Activated T-helper 2 cell treated with anti-CD3 and anti-CD28 coated beads, Interferon-gamma antibody, Interleukin-2, Interleukin-4, amounts not matched to agents 10 μg/mL and 5 μg/mL and 100 μg/mL, durations not matched to agents 14 hours and 24 hours and 36 hours (primary cell): Measurements from ENCODE around the gene CYP4F22. TPM values are rescaled to one million over a fixed set of nuclear protein-coding genes. Genes with fewer than 3 reads are reported as not detected.
A peak's percentile ranks its signal among the peaks of the same experiment; 100 is the strongest.
"Not testable (repeated sequence)": the region's sequence is repeated elsewhere in the genome, so short reads cannot be mapped to it uniquely, and the experiment has no call there.

Experiments used
- DNase-seq: peaks from one replicate; pipeline ENCODE4 v3.0.0; 2021; ENCODE audit warnings: low spot score
- H3K27ac Mint-ChIP-seq: one replicate; pipeline ENCODE4 v1.8.0; 2021; ENCODE audit warnings: mixed read lengths
- H3K27me3 Mint-ChIP-seq: one replicate; pipeline ENCODE4 v1.8.0; 2021; ENCODE audit warnings: low read depth, mixed read lengths
- H3K36me3 Mint-ChIP-seq: one replicate; pipeline ENCODE4 v1.8.0; 2021; ENCODE audit warnings: low read depth, mixed read lengths
- H3K4me1 Mint-ChIP-seq: one replicate; pipeline ENCODE4 v1.8.0; 2021; ENCODE audit warnings: low read depth, mixed read lengths
- H3K4me3 Mint-ChIP-seq: one replicate; pipeline ENCODE4 v1.8.0; 2021; ENCODE audit warnings: low read depth, mild to moderate bottlenecking, moderate library complexity, mixed read lengths
- H3K9me3 Mint-ChIP-seq: one replicate; pipeline ENCODE4 v1.8.0; 2021; ENCODE audit warnings: mixed read lengths
- intact Hi-C: fragments of 100-400 bp; cut with micrococcal nuclease; formaldehyde crosslinking; loops from one replicate; pipeline ENCODE4 v1.15.1; 2023
- total RNA-seq: library from RNA; stranded (reverse); gene quantifications from 2 replicates; pipeline ENCODE4 v1.2.3, GENCODE V29; 2022

The CYP4F22 gene
- total RNA-seq, 1 donor from 2014 or later, result 0.14 TPM

GRCh38 chr19:15502264-15502663, 6.1 kb upstream of the CYP4F22 start:
- Mint-ChIP-seq H3K36me3 (no peaks in the 10 kb centered on the region), H3K4me3 (no peak overlapping the region), H3K27ac (no peak overlapping the region), H3K27me3 (peaks cover 24% of the 10 kb centered on the region), H3K9me3 (no peaks in the 10 kb centered on the region), H3K4me1 (peaks cover 11% of the 10 kb centered on the region)
- DNase-seq, result no peak
- intact Hi-C loops, result no loop called here

DNA sequence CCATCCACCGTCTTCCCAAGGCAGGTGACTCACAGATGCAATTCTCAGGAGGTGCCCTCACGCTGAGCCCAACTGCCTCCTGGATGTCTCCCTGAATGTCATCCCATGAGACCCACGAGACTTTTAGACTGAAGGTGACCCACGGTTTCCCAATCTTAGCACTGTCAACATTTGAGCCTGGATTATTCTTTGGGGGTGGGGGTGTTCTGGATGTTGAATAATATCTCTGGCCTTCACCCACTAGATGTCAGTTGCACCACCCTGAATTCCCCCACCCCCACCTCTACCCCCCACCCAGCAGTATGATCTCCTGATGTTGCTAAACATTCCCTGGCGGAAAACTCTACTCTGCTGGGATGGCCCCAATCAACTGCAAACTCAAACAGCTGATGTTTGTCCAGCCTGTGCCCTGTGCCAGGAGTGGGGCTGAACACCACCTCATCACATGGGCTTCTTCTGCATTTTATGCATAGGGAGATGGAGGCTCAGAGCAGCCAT, 2.2 kb upstream of the CYP4F22 start:
- Mint-ChIP-seq H3K4me1 (peaks cover 13% of the 10 kb centered on the region), H3K36me3 (no peaks in the 10 kb centered on the region)

GRCh38 chr19:15507068-15508034, 974 bp upstream of the CYP4F22 start:
- Mint-ChIP-seq H3K4me3 (peak overlapping the region; percentile 30), H3K9me3 (no peaks in the 10 kb centered on the region), H3K4me1 (peaks cover 13% of the 10 kb centered on the region), H3K27me3 (peaks cover 37% of the 10 kb centered on the region), H3K36me3 (no peaks in the 10 kb centered on the region), H3K27ac (no peak overlapping the region)
- no peak for DNase-seq
- intact Hi-C loops, result no loop called here

More for the DNA sequence above, 2.2 kb upstream of the CYP4F22 start:
- DNase-seq, result no peak
- intact Hi-C loops, result no loop called here
- Mint-ChIP-seq H3K27ac (no peak overlapping the region), H3K9me3 (no peaks in the 10 kb centered on the region), H3K4me3 (no peak overlapping the region), H3K27me3 (peaks cover 41% of the 10 kb centered on the region)

- Mint-ChIP-seq H3K4me3 (no peak overlapping the region), H3K36me3 (peaks cover 10% of the 10 kb centered on the region), H3K27ac (no peak overlapping the region), H3K4me1 (peaks cover 22% of the 10 kb centered on the region), H3K9me3 (peaks cover 8% of the 10 kb centered on the region), H3K27me3 (peaks cover 30% of the 10 kb centered on the region)
- intact Hi-C loops, result no loop called here
- no peak for DNase-seq
These were observed 3.5 kb downstream of the CYP4F22 start for GRCh38 chr19:15511671-15512424.

DNA sequence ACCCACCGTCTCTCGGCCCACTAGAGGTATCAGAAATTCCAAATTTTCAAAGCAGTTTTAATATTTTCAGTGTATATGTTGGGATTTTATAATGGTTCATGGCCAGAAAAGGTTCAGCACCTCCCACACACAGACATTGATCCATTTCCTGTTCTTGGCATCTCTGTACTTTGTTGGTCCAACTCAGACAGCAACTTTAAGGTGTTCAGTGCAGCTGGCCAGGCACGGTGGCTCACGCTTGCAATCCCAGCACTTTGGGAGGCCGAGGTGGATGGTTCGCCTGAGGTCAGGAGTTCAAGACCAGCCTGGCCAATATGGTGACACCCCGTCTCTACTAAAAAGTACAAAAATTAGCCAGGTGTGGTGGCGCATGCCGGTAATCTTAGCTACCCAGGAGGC, 6.9 kb downstream of the CYP4F22 start:
- intact Hi-C loops, result loop anchor here (5.0 kb wide), 1 partner anchor 37 kb away; no protein-coding TSS in a partner anchor
- H3K36me3 Mint-ChIP-seq, DNase-seq, H3K27me3 Mint-ChIP-seq, H3K4me3 Mint-ChIP-seq: not testable (repeated sequence)
- peaks cover 13% of the 10 kb centered on the region for H3K9me3 Mint-ChIP-seq
- peaks cover 17% of the 10 kb centered on the region for H3K4me1 Mint-ChIP-seq
- peak overlapping the region; percentile 89 for H3K27ac Mint-ChIP-seq

GRCh38 chr19:15516363-15516762, 8.0 kb downstream of the CYP4F22 start:
- H3K9me3 Mint-ChIP-seq, result peaks cover 13% of the 10 kb centered on the region
- no peak overlapping the region for H3K4me3 Mint-ChIP-seq
- H3K4me1 Mint-ChIP-seq, result peaks cover 17% of the 10 kb centered on the region
- H3K27me3 Mint-ChIP-seq, result peaks cover 2% of the 10 kb centered on the region
- no peak overlapping the region for H3K27ac Mint-ChIP-seq
- intact Hi-C loops, result loop anchor here (5.0 kb wide), 1 partner anchor 36 kb away; no protein-coding TSS in a partner anchor
- DNase-seq, result no peak
- peaks cover 10% of the 10 kb centered on the region for H3K36me3 Mint-ChIP-seq

DNA sequence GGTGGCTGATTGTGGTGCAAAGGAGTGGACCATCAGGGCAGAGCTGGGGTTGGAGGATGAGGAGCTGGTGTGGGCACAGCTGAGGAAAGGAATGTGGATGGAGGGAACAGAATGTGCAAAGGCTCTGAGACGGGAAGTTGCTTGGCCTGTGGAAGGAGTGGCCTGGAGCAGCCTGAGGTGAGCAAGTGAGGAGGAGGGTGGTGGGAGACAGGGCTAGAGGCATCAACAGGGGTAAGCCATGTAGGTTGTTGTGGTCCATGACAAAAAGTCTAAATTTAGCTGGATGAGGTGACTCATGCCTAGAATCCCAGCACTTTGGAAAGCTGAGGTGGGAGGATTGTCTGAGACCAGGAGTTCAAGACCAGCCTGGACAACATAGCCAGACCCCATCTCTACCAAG, 9.5 kb downstream of the CYP4F22 start:
- H3K4me1 Mint-ChIP-seq, result peaks cover 18% of the 10 kb centered on the region
- H3K27ac Mint-ChIP-seq, result no peak overlapping the region
- DNase-seq, result no peak
- H3K9me3 Mint-ChIP-seq, result peaks cover 13% of the 10 kb centered on the region
- peaks cover 10% of the 10 kb centered on the region for H3K36me3 Mint-ChIP-seq
- H3K4me3 Mint-ChIP-seq, result no peak overlapping the region
- intact Hi-C loops, result loop anchor here (5.0 kb wide), 1 partner anchor 35 kb away; no protein-coding TSS in a partner anchor
- H3K27me3 Mint-ChIP-seq, result peaks cover 2% of the 10 kb centered on the region

GRCh38 chr19:15519433-15519976, 11.2 kb downstream of the CYP4F22 start:
- Mint-ChIP-seq H3K36me3 (peaks cover 10% of the 10 kb centered on the region), H3K9me3 (peaks cover 13% of the 10 kb centered on the region), H3K4me1 (peaks cover 15% of the 10 kb centered on the region), H3K4me3 (no peak overlapping the region), H3K27me3 (peaks cover 2% of the 10 kb centered on the region), H3K27ac (no peak overlapping the region)
- no peak for DNase-seq
- intact Hi-C loops, result loop anchor here (5.0 kb wide), 1 partner anchor 33 kb away; no protein-coding TSS in a partner anchor

DNA sequence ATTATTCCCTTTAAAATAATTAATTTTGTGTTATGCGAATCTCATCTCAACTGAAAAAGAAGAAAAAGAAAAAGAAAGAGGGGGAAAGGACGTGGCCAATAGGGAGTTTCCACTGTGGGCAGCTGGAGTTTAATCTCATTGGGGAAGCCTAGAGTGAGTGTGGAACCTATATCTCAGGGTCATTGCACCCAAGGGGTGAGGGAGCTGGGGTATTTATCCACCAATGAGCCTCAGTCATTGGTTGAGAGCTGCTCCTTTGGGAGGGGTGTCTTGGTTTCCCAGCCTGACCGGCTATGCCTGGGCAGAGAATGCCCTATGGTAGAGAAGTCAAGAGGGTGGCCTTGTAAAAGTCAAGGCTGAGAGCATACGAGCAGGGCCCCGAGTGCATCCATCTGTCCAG, 16.5 kb downstream of the CYP4F22 start:
- intact Hi-C loops, result no loop called here
- peaks cover 1% of the 10 kb centered on the region for H3K4me1 Mint-ChIP-seq
- no peak overlapping the region for H3K27ac Mint-ChIP-seq
- no peak overlapping the region for H3K4me3 Mint-ChIP-seq
- H3K36me3 Mint-ChIP-seq, result peaks cover 3% of the 10 kb centered on the region
- peaks cover 3% of the 10 kb centered on the region for H3K9me3 Mint-ChIP-seq
- DNase-seq, result no peak
- no peaks in the 10 kb centered on the region for H3K27me3 Mint-ChIP-seq

GRCh38 chr19:15525291-15525690, 17.0 kb downstream of the CYP4F22 start:
- Mint-ChIP-seq H3K27ac (no peak overlapping the region), H3K4me3 (no peak overlapping the region), H3K4me1 (peaks cover 1% of the 10 kb centered on the region), H3K9me3 (peaks cover 7% of the 10 kb centered on the region), H3K36me3 (peaks cover 3% of the 10 kb centered on the region), H3K27me3 (no peaks in the 10 kb centered on the region)
- intact Hi-C loops, result no loop called here
- no peak for DNase-seq

DNA sequence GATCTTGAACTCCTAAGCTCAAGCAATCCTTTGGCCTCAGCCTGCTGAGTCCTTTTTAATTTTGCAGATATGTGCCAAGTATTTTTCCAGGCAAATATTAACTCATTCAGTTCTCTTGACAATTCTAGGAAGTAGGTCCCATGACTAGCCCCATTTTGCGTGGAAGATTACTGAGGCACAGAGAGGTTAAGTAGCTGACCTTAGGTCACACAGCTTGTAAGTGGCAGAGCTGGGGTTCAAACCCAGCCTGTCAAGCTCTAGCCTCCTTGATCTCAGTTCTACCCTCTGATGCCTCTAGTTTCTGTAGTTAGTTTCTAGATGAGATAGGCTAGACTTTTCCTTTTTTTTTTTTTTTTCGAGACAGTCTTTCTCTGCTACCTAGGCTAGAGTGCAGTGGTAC, 18.1 kb downstream of the CYP4F22 start:
- H3K27me3 Mint-ChIP-seq, result no peaks in the 10 kb centered on the region
- no peak overlapping the region for H3K4me3 Mint-ChIP-seq
- H3K4me1 Mint-ChIP-seq, result peaks cover 1% of the 10 kb centered on the region
- H3K36me3 Mint-ChIP-seq, result peaks cover 6% of the 10 kb centered on the region
- H3K27ac Mint-ChIP-seq, result no peak overlapping the region
- peaks cover 11% of the 10 kb centered on the region for H3K9me3 Mint-ChIP-seq
- intact Hi-C loops, result no loop called here
- DNase-seq, result no peak

DNA sequence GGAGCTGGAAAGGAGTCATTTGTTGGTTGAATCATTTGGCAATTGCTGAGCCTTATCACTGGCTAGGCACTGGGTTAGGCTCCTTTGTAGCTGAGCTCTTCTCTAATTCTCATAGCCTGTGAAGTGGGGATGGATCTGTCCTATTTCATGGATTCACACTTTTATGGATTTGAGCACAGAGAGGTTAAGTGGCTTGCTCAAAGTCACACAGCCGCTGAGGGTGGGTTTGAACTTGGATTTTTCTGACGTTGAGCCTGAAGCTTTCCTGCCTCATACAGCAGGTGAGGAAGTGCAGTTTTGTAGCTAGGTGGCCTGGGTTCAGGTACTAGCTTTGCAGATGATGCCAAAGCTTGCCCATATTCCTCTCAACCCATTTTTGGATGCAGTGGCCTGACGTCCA, 19.4 kb downstream of the CYP4F22 start:
- intact Hi-C loops, result no loop called here
- H3K36me3 Mint-ChIP-seq, result peaks cover 6% of the 10 kb centered on the region
- H3K4me3 Mint-ChIP-seq, result no peak overlapping the region
- no peaks in the 10 kb centered on the region for H3K27me3 Mint-ChIP-seq
- H3K9me3 Mint-ChIP-seq, result peaks cover 14% of the 10 kb centered on the region
- DNase-seq, result no peak
- H3K4me1 Mint-ChIP-seq, result peaks cover 3% of the 10 kb centered on the region
- H3K27ac Mint-ChIP-seq, result no peak overlapping the region
